ENCODE data around the gene TFDP1.
"Not testable (repeated sequence)": the region's sequence is repeated elsewhere in the genome, so short reads cannot be mapped to it uniquely, and the experiment has no call there.

The TFDP1 gene

DNA sequence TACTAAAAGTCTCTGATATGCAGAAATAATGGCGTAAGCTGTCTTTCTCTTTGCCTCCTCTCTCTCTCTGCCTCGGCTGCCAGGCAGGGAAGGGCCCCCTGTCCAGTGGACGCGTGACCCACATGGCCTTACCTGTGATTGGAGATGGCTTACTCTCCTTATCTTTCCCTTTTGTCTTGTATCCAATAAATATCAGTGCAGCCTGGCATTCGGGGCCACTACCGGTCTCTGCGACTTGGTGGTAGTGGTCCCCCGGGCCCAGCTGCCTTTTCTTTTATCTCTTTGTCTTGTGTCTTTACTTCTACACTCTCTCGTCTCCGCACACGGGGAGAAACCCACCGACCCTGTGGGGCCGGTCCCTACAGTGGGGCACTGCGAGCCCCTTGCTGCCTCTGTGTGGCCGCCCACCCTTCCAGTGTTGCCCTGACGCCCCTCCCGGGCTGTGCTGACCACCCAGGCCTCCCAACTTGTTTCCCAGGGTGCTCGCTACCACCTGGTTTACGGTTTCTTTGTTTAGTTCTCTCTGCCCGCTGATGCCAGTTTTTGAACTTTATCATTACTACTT is 37.5 kb downstream of the TFDP1 start:
- H3K36me3 ChIP-seq (ENCODE audit: control insufficient read depth, insufficient read depth, low read length); H3K27ac ChIP-seq (ENCODE audit: low read depth, low read length); H3K9ac ChIP-seq (ENCODE audit: low read length): not testable (repeated sequence)

DNA sequence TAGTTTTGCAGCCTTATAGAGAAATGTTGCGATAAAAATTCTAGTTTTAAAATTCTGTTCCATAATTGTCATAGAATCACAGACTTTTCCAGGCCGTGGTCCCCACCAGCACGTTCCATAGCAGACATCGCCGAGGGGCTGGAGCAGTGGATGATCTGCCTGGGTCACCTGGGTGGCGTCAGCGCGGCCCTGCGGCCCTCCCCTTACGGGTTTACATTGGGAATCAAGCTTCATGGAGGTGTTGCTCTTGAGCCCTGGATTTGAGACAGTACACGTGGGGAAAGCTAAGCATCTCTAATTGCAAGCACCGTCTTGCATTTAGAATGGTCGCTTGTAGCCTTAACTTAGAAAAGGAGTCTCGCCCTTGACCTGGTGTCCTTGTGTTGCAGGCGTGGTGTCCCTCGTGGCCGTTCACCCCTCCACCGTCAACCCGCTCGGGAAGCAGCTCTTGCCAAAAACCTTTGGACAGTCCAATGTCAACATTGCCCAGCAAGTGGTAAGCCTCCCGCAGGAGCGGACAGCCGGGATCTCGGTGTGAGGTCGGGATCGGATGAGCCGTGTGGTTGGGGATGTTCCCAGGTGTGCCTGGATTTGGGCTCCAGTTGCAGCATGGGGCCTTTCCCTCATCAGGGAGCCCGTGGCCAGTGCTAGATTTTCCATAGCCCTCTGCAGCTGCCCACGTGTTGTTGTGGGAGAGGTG is 38.4 kb downstream of the TFDP1 start:
- Histone ChIP-seq H3K4me3 (ENCODE audit: low read length) (no peak overlapping the region), H3K9ac (ENCODE audit: low read length) (no peak overlapping the region), H3K36me3 (ENCODE audit: control insufficient read depth, insufficient read depth, low read length) (peaks cover 5% of the 10 kb centered on the region), H3K27ac (ENCODE audit: low read depth, low read length) (no peak overlapping the region), H3K4me1 (ENCODE audit: control insufficient read depth, insufficient read depth, low read length) (no peaks in the 10 kb centered on the region), H3K27me3 (ENCODE audit: control insufficient read depth, insufficient read depth, low read length) (no peaks in the 10 kb centered on the region)

More for the DNA sequence above, 37.5 kb downstream of the TFDP1 start:
- not testable (repeated sequence) for H3K4me1 ChIP-seq (ENCODE audit: control insufficient read depth, insufficient read depth, low read length); H3K27me3 ChIP-seq (ENCODE audit: control insufficient read depth, insufficient read depth, low read length); H3K4me3 ChIP-seq (ENCODE audit: low read length)

DNA sequence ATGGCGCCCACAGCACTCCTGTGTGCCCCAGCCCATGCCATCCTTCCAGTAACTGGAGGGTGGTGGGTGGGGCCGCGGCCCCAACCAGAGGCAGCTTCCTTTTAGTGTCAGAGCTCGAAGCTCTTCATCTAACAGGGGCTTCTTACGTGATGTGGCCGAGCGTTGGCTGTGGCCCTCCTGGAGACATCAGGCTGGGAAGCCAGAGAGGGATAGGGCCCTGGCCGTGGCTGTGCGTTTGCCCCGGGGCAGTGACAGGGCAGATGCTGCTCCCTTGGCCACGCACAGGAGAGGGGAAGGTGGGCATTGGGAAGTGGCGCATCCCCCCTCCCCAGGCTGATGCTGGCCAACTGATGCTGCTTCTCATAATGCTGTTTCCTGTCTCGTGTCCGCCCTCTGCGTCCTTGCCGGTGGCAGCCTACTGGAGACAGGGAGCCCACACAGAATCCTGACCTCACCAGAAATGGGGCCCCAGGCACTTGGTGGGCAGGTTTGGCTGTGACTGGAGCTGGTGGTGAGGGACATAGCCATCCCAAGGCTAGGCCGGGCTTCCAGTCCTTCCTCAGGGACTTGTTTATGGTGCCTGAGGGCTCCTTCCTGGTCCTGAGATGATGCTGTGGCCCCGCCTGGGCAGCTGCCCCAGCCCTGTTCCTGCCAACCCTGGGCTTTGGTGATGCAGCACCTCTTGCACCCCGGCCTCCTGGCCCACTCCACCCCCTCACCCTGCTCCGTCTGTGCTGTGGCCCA is 39.1 kb downstream of the TFDP1 start:
- Histone ChIP-seq H3K4me3 (ENCODE audit: low read length) (no peak overlapping the region), H3K4me1 (ENCODE audit: control insufficient read depth, insufficient read depth, low read length) (no peaks in the 10 kb centered on the region), H3K36me3 (ENCODE audit: control insufficient read depth, insufficient read depth, low read length) (peaks cover 5% of the 10 kb centered on the region), H3K27ac (ENCODE audit: low read depth, low read length) (no peak overlapping the region), H3K9ac (ENCODE audit: low read length) (no peak overlapping the region), H3K27me3 (ENCODE audit: control insufficient read depth, insufficient read depth, low read length) (no peaks in the 10 kb centered on the region)

DNA sequence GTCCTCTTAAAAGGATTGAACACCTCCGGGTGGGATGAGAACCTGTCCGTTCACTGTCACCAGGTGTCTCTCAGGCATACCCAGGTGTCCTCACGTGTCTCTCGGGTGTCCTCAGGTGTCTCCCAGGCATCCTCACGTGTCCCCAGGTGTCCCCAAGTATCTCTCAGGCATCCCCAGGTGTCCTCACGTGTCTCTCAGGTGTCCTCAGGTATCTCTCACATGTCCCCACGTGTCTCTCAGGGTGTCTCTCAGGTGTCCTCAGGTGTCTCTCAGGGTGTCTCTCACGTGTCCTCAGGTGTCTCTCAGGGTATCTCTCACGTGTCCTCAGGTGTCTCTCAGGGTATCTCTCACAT is 39.7 kb downstream of the TFDP1 start:
- Histone ChIP-seq H3K27me3 (ENCODE audit: control insufficient read depth, insufficient read depth, low read length) (no peaks in the 10 kb centered on the region), H3K9ac (ENCODE audit: low read length) (no peak overlapping the region), H3K27ac (ENCODE audit: low read depth, low read length) (no peak overlapping the region), H3K4me3 (ENCODE audit: low read length) (no peak overlapping the region), H3K36me3 (ENCODE audit: control insufficient read depth, insufficient read depth, low read length) (peaks cover 5% of the 10 kb centered on the region), H3K4me1 (ENCODE audit: control insufficient read depth, insufficient read depth, low read length) (no peaks in the 10 kb centered on the region)

DNA sequence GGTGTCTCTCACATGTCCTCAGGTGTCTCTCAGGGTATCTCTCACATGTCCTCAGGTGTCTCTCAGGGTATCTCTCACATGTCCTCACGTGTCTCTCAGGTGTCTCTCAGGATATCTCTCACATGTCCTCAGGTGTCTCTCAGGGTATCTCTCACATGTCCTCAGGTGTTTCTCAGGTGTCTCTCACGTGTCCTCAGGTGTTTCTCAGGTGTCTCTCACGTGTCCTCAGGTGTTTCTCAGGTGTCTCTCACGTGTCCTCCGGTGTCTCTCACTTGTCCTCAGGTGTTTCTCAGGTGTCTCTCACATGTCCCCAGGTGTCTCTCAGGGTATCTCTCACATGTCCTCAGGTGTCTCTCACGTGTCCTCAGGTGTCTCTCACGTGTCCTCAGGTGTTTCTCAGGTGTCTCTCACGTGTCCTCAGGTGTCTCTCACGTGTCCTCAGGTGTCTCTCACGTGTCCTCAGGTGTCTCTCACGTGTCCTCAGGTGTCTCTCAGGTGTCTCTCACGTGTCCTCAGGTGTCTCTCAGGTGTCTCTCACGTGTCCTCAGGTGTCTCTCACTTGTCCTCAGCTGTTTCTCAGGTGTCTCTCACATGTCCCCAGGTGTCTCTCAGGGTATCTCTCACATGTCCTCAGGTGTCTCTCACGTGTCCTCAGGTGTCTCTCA is 40.2 kb downstream of the TFDP1 start:
- not testable (repeated sequence) for H3K4me3 ChIP-seq (ENCODE audit: low read length); H3K4me1 ChIP-seq (ENCODE audit: control insufficient read depth, insufficient read depth, low read length); H3K36me3 ChIP-seq (ENCODE audit: control insufficient read depth, insufficient read depth, low read length); H3K27me3 ChIP-seq (ENCODE audit: control insufficient read depth, insufficient read depth, low read length); H3K9ac ChIP-seq (ENCODE audit: low read length); H3K27ac ChIP-seq (ENCODE audit: low read depth, low read length)

DNA sequence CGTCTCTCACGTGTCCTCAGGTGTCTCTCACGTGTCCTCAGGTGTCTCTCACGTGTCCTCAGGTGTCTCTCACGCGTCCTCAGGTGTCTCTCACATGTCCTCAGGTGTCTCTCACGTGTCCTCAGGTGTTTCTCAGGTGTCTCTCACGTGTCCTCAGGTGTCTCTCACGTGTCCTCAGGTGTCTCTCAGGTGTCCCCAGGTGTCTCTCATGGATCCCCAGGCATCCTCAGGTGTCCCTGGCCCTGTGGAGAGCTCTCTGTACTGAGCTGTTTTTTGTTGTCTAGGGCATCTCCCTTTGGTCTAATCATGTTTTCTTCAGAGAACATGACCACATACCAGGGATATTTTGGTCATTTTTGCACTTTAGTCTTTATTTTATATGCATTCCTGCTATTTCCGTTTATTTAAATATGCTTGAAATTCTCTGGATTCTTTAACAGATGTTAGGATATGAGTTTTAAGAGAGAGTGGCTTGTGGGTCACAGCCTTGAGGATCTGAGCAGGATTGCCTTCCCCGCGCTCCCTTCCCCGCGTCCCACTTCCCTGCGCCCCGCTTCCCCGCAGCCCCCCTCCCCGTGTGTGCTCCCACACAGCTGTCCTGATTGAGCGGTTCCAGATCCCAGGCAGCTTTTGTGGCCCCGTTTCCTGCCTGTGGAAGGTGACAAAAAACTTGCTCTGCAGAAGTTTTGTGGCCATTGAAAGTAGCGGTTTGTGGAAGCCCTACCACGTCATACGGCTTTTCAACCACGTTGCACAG is 41.6 kb downstream of the TFDP1 start:
- Histone ChIP-seq H3K4me3 (ENCODE audit: low read length) (no peak overlapping the region), H3K36me3 (ENCODE audit: control insufficient read depth, insufficient read depth, low read length) (peaks cover 5% of the 10 kb centered on the region), H3K27ac (ENCODE audit: low read depth, low read length) (no peak overlapping the region), H3K27me3 (ENCODE audit: control insufficient read depth, insufficient read depth, low read length) (no peaks in the 10 kb centered on the region), H3K9ac (ENCODE audit: low read length) (no peak overlapping the region), H3K4me1 (ENCODE audit: control insufficient read depth, insufficient read depth, low read length) (no peaks in the 10 kb centered on the region)

DNA sequence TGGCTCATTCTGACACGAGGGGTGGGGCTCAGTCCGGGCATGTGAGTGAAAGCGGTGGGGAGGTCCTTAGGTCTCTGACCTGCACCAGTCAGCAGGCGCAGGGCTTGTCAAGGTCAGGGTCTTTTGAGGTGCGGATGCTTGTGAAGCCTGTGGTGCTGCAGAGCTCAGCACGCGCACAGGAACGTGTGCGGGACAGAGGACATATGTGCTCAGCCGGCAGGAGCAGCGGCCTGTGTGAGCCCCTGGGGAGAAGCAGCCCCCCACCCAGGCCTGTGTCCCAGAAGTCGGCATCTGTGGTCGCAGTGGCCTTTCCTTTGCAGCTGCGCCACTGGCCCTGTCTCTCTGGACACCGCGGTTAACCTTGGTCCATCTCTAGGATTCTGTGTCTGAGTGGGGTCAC is 42.6 kb downstream of the TFDP1 start:
- peaks cover 14% of the 10 kb centered on the region for H3K36me3 ChIP-seq (ENCODE audit: control insufficient read depth, insufficient read depth, low read length)
- H3K4me1 ChIP-seq (ENCODE audit: control insufficient read depth, insufficient read depth, low read length), result no peaks in the 10 kb centered on the region
- no peak overlapping the region for H3K9ac ChIP-seq (ENCODE audit: low read length)
- H3K27me3 ChIP-seq (ENCODE audit: control insufficient read depth, insufficient read depth, low read length), result no peaks in the 10 kb centered on the region
- H3K27ac ChIP-seq (ENCODE audit: low read depth, low read length), result no peak overlapping the region
- no peak overlapping the region for H3K4me3 ChIP-seq (ENCODE audit: low read length)

DNA sequence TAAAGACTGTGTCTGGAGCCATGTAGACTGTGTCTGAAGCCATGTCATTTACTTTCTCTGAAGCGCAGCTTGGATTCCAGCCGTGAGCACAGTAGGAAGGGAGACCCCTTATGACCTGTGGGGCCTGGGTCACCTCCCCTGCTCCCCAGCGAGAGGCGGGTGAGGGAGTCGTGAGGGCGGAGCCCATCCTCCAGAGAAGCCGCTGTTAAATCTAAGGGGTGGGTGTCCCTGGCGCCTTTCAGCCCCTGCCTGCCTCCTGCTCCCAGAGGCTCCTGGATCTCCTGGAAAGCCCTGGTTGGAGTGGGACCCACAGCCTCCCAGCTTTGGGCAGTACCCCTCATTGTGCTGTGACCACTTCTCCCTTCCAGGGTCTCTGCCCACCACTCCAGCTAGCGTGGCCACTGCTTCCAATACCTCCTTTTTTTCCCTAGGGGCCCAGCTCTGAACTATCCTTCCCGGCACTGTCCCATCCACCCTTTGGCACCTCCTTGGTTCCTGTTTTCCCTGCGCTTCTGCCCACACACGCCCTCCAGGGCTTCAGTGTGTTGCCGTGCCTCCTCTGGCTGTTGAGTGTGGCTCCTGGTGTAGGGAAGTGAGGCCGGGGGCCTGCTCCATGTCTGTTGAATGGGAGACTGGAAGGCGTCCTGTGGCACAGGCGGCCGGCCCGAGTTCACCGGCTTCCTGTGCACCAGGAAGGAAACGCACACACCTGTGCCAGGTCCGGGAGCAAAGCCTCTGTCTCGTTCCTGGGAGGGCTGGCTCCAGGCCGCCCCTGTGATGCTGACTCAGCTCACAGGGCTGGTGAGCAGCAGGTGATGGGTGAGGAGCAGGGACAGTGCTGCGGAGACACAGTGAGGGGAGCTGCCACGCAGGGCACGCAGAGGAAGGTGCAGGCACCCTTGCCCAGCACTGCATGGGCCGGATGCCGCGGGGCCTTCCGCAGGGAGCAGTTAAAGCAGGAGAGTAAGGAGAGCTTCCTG is 44.0 kb downstream of the TFDP1 start:
- Histone ChIP-seq H3K27me3 (ENCODE audit: control insufficient read depth, insufficient read depth, low read length) (no peaks in the 10 kb centered on the region), H3K4me1 (ENCODE audit: control insufficient read depth, insufficient read depth, low read length) (no peaks in the 10 kb centered on the region), H3K36me3 (ENCODE audit: control insufficient read depth, insufficient read depth, low read length) (peaks cover 18% of the 10 kb centered on the region), H3K4me3 (ENCODE audit: low read length) (no peak overlapping the region), H3K9ac (ENCODE audit: low read length) (no peak overlapping the region), H3K27ac (ENCODE audit: low read depth, low read length) (no peak overlapping the region)

DNA sequence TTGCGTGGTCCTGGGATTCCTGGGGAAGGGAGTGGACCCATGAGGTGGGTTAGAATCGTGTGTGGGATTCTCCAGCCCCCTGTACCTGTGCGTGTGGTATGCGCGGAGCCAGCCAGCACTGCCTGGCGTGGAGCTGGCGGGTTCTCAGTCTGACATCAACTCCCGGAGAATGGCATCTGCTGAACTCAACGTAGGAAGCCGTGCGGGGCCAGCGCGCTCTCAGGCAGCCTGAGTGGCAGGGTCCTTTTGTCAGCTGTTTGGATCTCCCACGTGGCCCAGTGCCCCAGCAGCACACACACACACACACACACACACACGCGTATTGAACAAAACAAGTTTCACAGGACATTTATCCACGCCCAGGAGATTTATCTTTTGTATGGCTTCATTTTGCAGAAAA is 45.3 kb downstream of the TFDP1 start:
- no peak overlapping the region for H3K4me3 ChIP-seq (ENCODE audit: low read length)
- H3K4me1 ChIP-seq (ENCODE audit: control insufficient read depth, insufficient read depth, low read length), result no peaks in the 10 kb centered on the region
- H3K27me3 ChIP-seq (ENCODE audit: control insufficient read depth, insufficient read depth, low read length), result no peaks in the 10 kb centered on the region
- peaks cover 27% of the 10 kb centered on the region for H3K36me3 ChIP-seq (ENCODE audit: control insufficient read depth, insufficient read depth, low read length)
- no peak overlapping the region for H3K9ac ChIP-seq (ENCODE audit: low read length)
- no peak overlapping the region for H3K27ac ChIP-seq (ENCODE audit: low read depth, low read length)

DNA sequence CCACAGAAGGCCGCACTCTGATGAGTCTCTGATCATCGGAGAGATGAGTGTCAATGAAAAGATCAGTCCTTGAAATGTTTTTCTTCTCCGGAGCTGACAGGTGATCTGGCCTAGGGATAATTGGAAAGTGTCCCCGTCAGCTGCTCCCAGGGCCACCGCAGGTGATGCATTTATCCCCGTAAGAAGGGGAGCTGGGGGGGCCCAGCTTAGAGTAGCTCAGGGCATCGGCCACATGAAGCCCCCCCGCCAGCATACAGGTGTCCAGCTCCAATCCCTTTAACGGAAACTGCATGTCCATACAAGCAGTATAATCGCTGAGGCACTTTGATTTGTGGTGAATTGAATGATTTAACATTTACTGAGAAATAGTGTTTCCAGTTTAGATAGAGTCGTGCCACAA is 45.7 kb downstream of the TFDP1 start:
- H3K27ac ChIP-seq (ENCODE audit: low read depth, low read length), result no peak overlapping the region
- no peaks in the 10 kb centered on the region for H3K27me3 ChIP-seq (ENCODE audit: control insufficient read depth, insufficient read depth, low read length)
- H3K4me1 ChIP-seq (ENCODE audit: control insufficient read depth, insufficient read depth, low read length), result no peaks in the 10 kb centered on the region
- H3K9ac ChIP-seq (ENCODE audit: low read length), result no peak overlapping the region
- peaks cover 31% of the 10 kb centered on the region for H3K36me3 ChIP-seq (ENCODE audit: control insufficient read depth, insufficient read depth, low read length)
- no peak overlapping the region for H3K4me3 ChIP-seq (ENCODE audit: low read length)

DNA sequence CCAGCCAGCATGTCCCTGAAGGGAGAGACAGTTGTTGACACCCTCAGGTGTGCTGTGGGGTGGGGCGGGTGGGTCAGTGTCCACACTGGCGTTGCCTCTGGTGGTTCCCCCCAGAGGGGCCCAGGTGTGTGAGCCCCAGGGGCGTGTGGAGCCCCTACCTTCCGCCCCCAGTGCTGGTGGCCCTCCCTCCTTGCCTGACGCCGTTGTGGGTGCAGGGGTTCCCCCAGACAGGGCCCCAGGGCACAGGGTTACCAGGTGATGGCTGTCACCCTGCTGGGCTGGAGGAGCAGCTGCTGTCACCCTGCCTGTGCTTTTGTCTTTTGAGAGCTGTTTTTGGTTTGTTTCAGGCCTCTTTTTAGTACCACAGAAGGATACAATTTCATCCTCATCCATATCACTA is 46.3 kb downstream of the TFDP1 start:
- Histone ChIP-seq H3K4me3 (ENCODE audit: low read length) (no peak overlapping the region), H3K4me1 (ENCODE audit: control insufficient read depth, insufficient read depth, low read length) (no peaks in the 10 kb centered on the region), H3K9ac (ENCODE audit: low read length) (no peak overlapping the region), H3K36me3 (ENCODE audit: control insufficient read depth, insufficient read depth, low read length) (peaks cover 34% of the 10 kb centered on the region), H3K27me3 (ENCODE audit: control insufficient read depth, insufficient read depth, low read length) (no peaks in the 10 kb centered on the region), H3K27ac (ENCODE audit: low read depth, low read length) (no peak overlapping the region)
